ENCODE data around the gene ADD1. TPM values are rescaled to one million over a fixed set of nuclear protein-coding genes. Genes with fewer than 3 reads are reported as not detected.
A peak's percentile ranks its signal among the peaks of the same experiment; 100 is the strongest.

ADD1 gene
- total and polyA plus RNA-seq, 4 donors, result 98.3 to 351 (median 284) TPM

GRCh38 chr4:2861631-2862436, 18.2 kb downstream of the ADD1 start:
- Histone ChIP-seq H3K27me3 (ENCODE audit: control insufficient read depth in 1 of 2, insufficient read depth in 2 of 2, low read length in 1 of 2) (no peaks in the 10 kb centered on the region), H3K4me1 (ENCODE audit: control insufficient read depth in 1 of 2, insufficient read depth in 2 of 2, low read length in 2 of 2) (peaks cover 10 to 15% of the 10 kb centered on the region in 2 donors), H3K27ac (ENCODE audit: low read depth in 1 of 2, low read length in 2 of 2) (no peak overlapping the region), H3K36me3 (ENCODE audit: control insufficient read depth in 1 of 2, insufficient read depth in 2 of 2, low read length in 1 of 2) (no peaks in the 10 kb centered on the region), H3K4me3 (ENCODE audit: low read length in 2 of 2) (no peak overlapping the region), H3K9me3 (ENCODE audit: control insufficient read depth, low read length) (no peaks in the 10 kb centered on the region)
- DNase-seq (no peak), ATAC-seq (ENCODE audit: low FRiP score) (no peak)
- WGBS, 2 donors, result 81 to 87% methylated on average over 4 of the region's 4 CpGs
- intact Hi-C loops (cut with DNase I), result no loop called here

GRCh38 chr4:2862528-2862927, 18.9 kb downstream of the ADD1 start:
- no peak for ATAC-seq (ENCODE audit: low FRiP score)
- Histone ChIP-seq H3K27me3 (ENCODE audit: control insufficient read depth in 1 of 2, insufficient read depth in 2 of 2, low read length in 1 of 2) (no peaks in the 10 kb centered on the region), H3K36me3 (ENCODE audit: control insufficient read depth in 1 of 2, insufficient read depth in 2 of 2, low read length in 1 of 2) (no peaks in the 10 kb centered on the region), H3K27ac (ENCODE audit: low read depth in 1 of 2, low read length in 2 of 2) (no peak overlapping the region), H3K9me3 (ENCODE audit: control insufficient read depth, low read length) (no peaks in the 10 kb centered on the region), H3K4me3 (ENCODE audit: low read length in 2 of 2) (no peak overlapping the region), H3K4me1 (ENCODE audit: control insufficient read depth in 1 of 2, insufficient read depth in 2 of 2, low read length in 2 of 2) (peaks cover 10 to 18% of the 10 kb centered on the region in 2 donors)
- intact Hi-C loops (cut with DNase I), result no loop called here
- 44 to 48% methylated on average over 1 of the region's 1 CpG for WGBS, 2 donors
- DNase-seq, result no peak

GRCh38 chr4:2863649-2864048, 20.0 kb downstream of the ADD1 start:
- no peaks in the 10 kb centered on the region for H3K27me3 ChIP-seq (ENCODE audit: control insufficient read depth in 1 of 2, insufficient read depth in 2 of 2, low read length in 1 of 2)
- H3K4me3 ChIP-seq (ENCODE audit: low read length in 2 of 2), result no peak overlapping the region
- DNase-seq (no peak), ATAC-seq (ENCODE audit: low FRiP score) (no peak)
- H3K9me3 ChIP-seq (ENCODE audit: control insufficient read depth, low read length), result no peaks in the 10 kb centered on the region
- intact Hi-C loops (cut with DNase I), result no loop called here
- H3K4me1 ChIP-seq (ENCODE audit: control insufficient read depth in 1 of 2, insufficient read depth in 2 of 2, low read length in 2 of 2), result peaks cover 9 to 20% of the 10 kb centered on the region in 2 donors
- no peaks in the 10 kb centered on the region for H3K36me3 ChIP-seq (ENCODE audit: control insufficient read depth in 1 of 2, insufficient read depth in 2 of 2, low read length in 1 of 2)
- H3K27ac ChIP-seq (ENCODE audit: low read depth in 1 of 2, low read length in 2 of 2), result no peak overlapping the region

- no peaks in the 10 kb centered on the region for H3K9me3 ChIP-seq (ENCODE audit: control insufficient read depth, low read length)
- H3K27me3 ChIP-seq (ENCODE audit: control insufficient read depth in 1 of 2, insufficient read depth in 2 of 2, low read length in 1 of 2), result no peaks in the 10 kb centered on the region
- DNase-seq (no peak), ATAC-seq (ENCODE audit: low FRiP score) (no peak)
- no peak overlapping the region for H3K4me3 ChIP-seq (ENCODE audit: low read length in 2 of 2)
- H3K4me1 ChIP-seq (ENCODE audit: control insufficient read depth in 1 of 2, insufficient read depth in 2 of 2, low read length in 2 of 2), result peaks cover 9 to 29% of the 10 kb centered on the region in 2 donors
- no peaks in the 10 kb centered on the region for H3K36me3 ChIP-seq (ENCODE audit: control insufficient read depth in 1 of 2, insufficient read depth in 2 of 2, low read length in 1 of 2)
- WGBS, 2 donors, result 19 to 25% methylated on average over 2 of the region's 2 CpGs
- no peak overlapping the region for H3K27ac ChIP-seq (ENCODE audit: low read depth in 1 of 2, low read length in 2 of 2)
- intact Hi-C loops (cut with DNase I), result no loop called here
Observed at GRCh38 chr4:2865196-2865780, 21.6 kb downstream of the ADD1 start.

GRCh38 chr4:2866160-2866861, 22.7 kb downstream of the ADD1 start:
- Histone ChIP-seq H3K27ac (ENCODE audit: low read depth in 1 of 2, low read length in 2 of 2) (peak overlapping the region in 1 of 2 donors; percentile 31), H3K4me3 (ENCODE audit: low read length in 2 of 2) (no peak overlapping the region), H3K27me3 (ENCODE audit: control insufficient read depth in 1 of 2, insufficient read depth in 2 of 2, low read length in 1 of 2) (no peaks in the 10 kb centered on the region), H3K36me3 (ENCODE audit: control insufficient read depth in 1 of 2, insufficient read depth in 2 of 2, low read length in 1 of 2) (no peaks in the 10 kb centered on the region), H3K9me3 (ENCODE audit: control insufficient read depth, low read length) (no peaks in the 10 kb centered on the region), H3K4me1 (ENCODE audit: control insufficient read depth in 1 of 2, insufficient read depth in 2 of 2, low read length in 2 of 2) (peaks cover 9 to 27% of the 10 kb centered on the region in 2 donors)
- 32 to 33% methylated on average over 10 of the region's 10 CpGs for WGBS, 2 donors
- ATAC-seq (ENCODE audit: low FRiP score) (no peak), DNase-seq (no peak)
- intact Hi-C loops (cut with DNase I), result no loop called here

- peaks cover 8 to 27% of the 10 kb centered on the region in 2 donors for H3K4me1 ChIP-seq (ENCODE audit: control insufficient read depth in 1 of 2, insufficient read depth in 2 of 2, low read length in 2 of 2)
- ATAC-seq (ENCODE audit: low FRiP score) (no peak), DNase-seq (no peak)
- H3K27me3 ChIP-seq (ENCODE audit: control insufficient read depth in 1 of 2, insufficient read depth in 2 of 2, low read length in 1 of 2), result no peaks in the 10 kb centered on the region
- no peak overlapping the region for H3K4me3 ChIP-seq (ENCODE audit: low read length in 2 of 2)
- intact Hi-C loops (cut with DNase I), result no loop called here
- no peaks in the 10 kb centered on the region for H3K9me3 ChIP-seq (ENCODE audit: control insufficient read depth, low read length)
- 87 to 89% methylated on average over 5 of the region's 5 CpGs for WGBS, 2 donors
- H3K27ac ChIP-seq (ENCODE audit: low read depth in 1 of 2, low read length in 2 of 2), result no peak overlapping the region
- H3K36me3 ChIP-seq (ENCODE audit: control insufficient read depth in 1 of 2, insufficient read depth in 2 of 2, low read length in 1 of 2), result no peaks in the 10 kb centered on the region
Observed at GRCh38 chr4:2866891-2867290, 23.2 kb downstream of the ADD1 start.

- H3K9me3 ChIP-seq (ENCODE audit: control insufficient read depth, low read length), result no peaks in the 10 kb centered on the region
- H3K27ac ChIP-seq (ENCODE audit: low read depth in 1 of 2, low read length in 2 of 2), result no peak overlapping the region
- peak overlapping the region in 1 of 2 donors; percentile 5 for H3K4me3 ChIP-seq (ENCODE audit: low read length in 2 of 2)
- no peaks in the 10 kb centered on the region for H3K36me3 ChIP-seq (ENCODE audit: control insufficient read depth in 1 of 2, insufficient read depth in 2 of 2, low read length in 1 of 2)
- H3K27me3 ChIP-seq (ENCODE audit: control insufficient read depth in 1 of 2, insufficient read depth in 2 of 2, low read length in 1 of 2), result no peaks in the 10 kb centered on the region
- no peak for DNase-seq
- WGBS, 2 donors, result 9 to 12% methylated on average over 10 of the region's 10 CpGs
- H3K4me1 ChIP-seq (ENCODE audit: control insufficient read depth in 1 of 2, insufficient read depth in 2 of 2, low read length in 2 of 2), result peaks cover 4 to 21% of the 10 kb centered on the region in 2 donors
- intact Hi-C loops (cut with DNase I), result no loop called here
- peak; percentile 69 for ATAC-seq (ENCODE audit: low FRiP score)
Observed at GRCh38 chr4:2867758-2868491, 24.3 kb downstream of the ADD1 start.

GRCh38 chr4:2868877-2869487, 25.3 kb downstream of the ADD1 start:
- no peak for DNase-seq
- intact Hi-C loops (cut with DNase I), result no loop called here
- Histone ChIP-seq H3K9me3 (ENCODE audit: control insufficient read depth, low read length) (no peaks in the 10 kb centered on the region), H3K36me3 (ENCODE audit: control insufficient read depth in 1 of 2, insufficient read depth in 2 of 2, low read length in 1 of 2) (no peaks in the 10 kb centered on the region), H3K27ac (ENCODE audit: low read depth in 1 of 2, low read length in 2 of 2) (no peak overlapping the region), H3K27me3 (ENCODE audit: control insufficient read depth in 1 of 2, insufficient read depth in 2 of 2, low read length in 1 of 2) (no peaks in the 10 kb centered on the region), H3K4me3 (ENCODE audit: low read length in 2 of 2) (no peak overlapping the region), H3K4me1 (ENCODE audit: control insufficient read depth in 1 of 2, insufficient read depth in 2 of 2, low read length in 2 of 2) (peaks cover 2 to 21% of the 10 kb centered on the region in 2 donors)
- WGBS, 2 donors, result 74 to 79% methylated on average over 12 of the region's 12 CpGs
- no peak for ATAC-seq (ENCODE audit: low FRiP score)

Measured in aorta (tissue), 5 donors.